HG03558 (cell line): ENCODE measurements around the gene KIF20A.
"Not testable (repeated sequence)": the region's sequence is repeated elsewhere in the genome, so short reads cannot be mapped to it uniquely, and the experiment has no call there.

Source experiments
- ATAC-seq: cut with Tn5 transposase; IDR thresholded peaks from one replicate; pipeline ENCODE4 v1.9.1; 2021; ENCODE audit warnings: moderate number of reproducible peaks; ENCODE audit not compliant: unreplicated experiment; ENCODE audit errors: extremely low read depth

KIF20A gene

GRCh38 chr5:138180841-138181240 is 1.9 kb downstream of the KIF20A start:
- no peak for ATAC-seq

GRCh38 chr5:138182808-138183207 is 3.9 kb downstream of the KIF20A start:
- no peak for ATAC-seq

- ATAC-seq: no peak
Observed at GRCh38 chr5:138186002-138186447, 7.1 kb downstream of the KIF20A start.

- no peak for ATAC-seq
Observed at GRCh38 chr5:138188626-138189025, 9.7 kb downstream of the KIF20A start.

GRCh38 chr5:138192826-138193225 is 13.9 kb downstream of the KIF20A start:
- ATAC-seq: no peak

- not testable (repeated sequence) for ATAC-seq
Observed at GRCh38 chr5:138193859-138194258, 14.9 kb downstream of the KIF20A start.

GRCh38 chr5:138210985-138211384 is 32.1 kb downstream of the KIF20A start:
- no peak for ATAC-seq

GRCh38 chr5:138212828-138213160 is 33.9 kb downstream of the KIF20A start:
- ATAC-seq: peak; percentile 7

GRCh38 chr5:138213161-138214029 is 34.5 kb downstream of the KIF20A start, which contains the start of gene CDC23:
TSS of gene CDC23 (minus strand) at chr5:138213323. CDS start at chr5:138213312, 11 bp downstream.
- peak; percentile 87 for ATAC-seq

GRCh38 chr5:138216799-138217198 is 37.9 kb downstream of the KIF20A start:
- no peak for ATAC-seq

GRCh38 chr5:138223532-138223931 is 44.6 kb downstream of the KIF20A start:
- ATAC-seq: no peak

- no peak for ATAC-seq
Observed at GRCh38 chr5:138224712-138225111, 45.8 kb downstream of the KIF20A start.

- no peak for ATAC-seq
Observed at GRCh38 chr5:138226910-138227309, 48.0 kb downstream of the KIF20A start.

GRCh38 chr5:138229387-138229786 is 50.5 kb downstream of the KIF20A start:
- no peak for ATAC-seq

GRCh38 chr5:138230261-138230660 is 51.3 kb downstream of the KIF20A start:
- no peak for ATAC-seq

GRCh38 chr5:138230981-138231589 is 52.2 kb downstream of the KIF20A start:
- ATAC-seq: no peak

- no peak for ATAC-seq
Observed at GRCh38 chr5:138233280-138233679, 54.4 kb downstream of the KIF20A start.

- ATAC-seq: no peak
Observed at GRCh38 chr5:138234651-138235050, 55.7 kb downstream of the KIF20A start.
